Lower lobe of right lung (tissue), 2 donors: ENCODE measurements around the gene RALGPS1. TPM values are rescaled to one million over a fixed set of nuclear protein-coding genes. Genes with fewer than 3 reads are reported as not detected.
A peak's percentile ranks its signal among the peaks of the same experiment; 100 is the strongest.

Source experiments
- ATAC-seq, 2 donors: fragments of 200-7000 bp; cut with Tn5 transposase; one replicate each; pipeline ENCODE4 v1.9.1; 2020 to 2022; ENCODE audit warnings: mild to moderate bottlenecking in 2 of 2, moderate library complexity in 2 of 2
- DNase-seq: peaks from one replicate; pipeline ENCODE4 v3.0.0-alpha.2; 2020
- H3K27ac ChIP-seq: fragments of 200-600 bp; one replicate; pipeline ENCODE4 v1.8.0; 2022
- H3K27me3 ChIP-seq: fragments of 200-600 bp; one replicate; pipeline ENCODE4 v1.8.0; 2022; ENCODE audit warnings: low read depth
- H3K36me3 ChIP-seq: fragments of 200-600 bp; one replicate; pipeline ENCODE4 v1.8.0; 2022; ENCODE audit warnings: mild to moderate bottlenecking
- H3K4me1 ChIP-seq: fragments of 200-600 bp; one replicate; pipeline ENCODE4 v1.8.0; 2022
- H3K4me3 ChIP-seq: fragments of 200-600 bp; one replicate; pipeline ENCODE4 v1.8.0; 2022; ENCODE audit warnings: mild to moderate bottlenecking
- H3K9me3 ChIP-seq: fragments of 200-600 bp; one replicate; pipeline ENCODE4 v1.8.0; 2022
- intact Hi-C: fragments of 100-400 bp; cut with DNase I; formaldehyde crosslinking; loops from one replicate; pipeline ENCODE4 v1.11.0; 2022
- total RNA-seq: library from RNA; stranded (reverse); fragmentation: NEBNext Ultra II Directional; extraction: Animal tissue kit (Norgen Biotek cat#: 25700); gene quantifications from one replicate; pipeline ENCODE4 v1.2.1, GENCODE V29; 2021
- TF ChIP-seq, protein P1 (sequence below): fragments of 200-600 bp; IDR thresholded peaks from one replicate; pipeline ENCODE4 v1.8.0; 2022; ENCODE audit warnings: antibody characterized with exemption, mild to moderate bottlenecking
- donor health status: DM: no; HTN: yes; CAD: no; lungs with severe emphysema.

Gene RALGPS1
- total RNA-seq, 1 donor from 2014 or later, result 17.6 TPM

DNA sequence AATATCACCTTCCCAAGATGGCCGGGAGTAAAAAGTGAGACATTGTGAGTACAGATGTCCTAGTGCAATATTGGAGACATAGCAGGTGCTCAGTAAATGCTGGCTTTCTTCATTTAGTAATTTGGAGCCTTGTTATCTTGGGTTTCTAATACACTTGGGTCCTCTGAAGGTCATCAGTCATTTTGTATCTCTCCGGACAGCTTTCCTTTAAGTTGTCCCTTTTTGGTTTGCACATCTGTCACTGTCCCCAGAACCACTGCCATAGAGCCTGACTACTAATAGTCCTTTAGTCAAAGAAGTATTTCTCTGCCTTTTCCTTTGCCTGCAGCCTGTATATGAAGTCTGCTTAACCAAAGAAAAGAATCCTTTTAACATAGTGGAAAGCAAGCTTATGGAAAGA is 215.7 kb downstream of the RALGPS1 start:
- Histone ChIP-seq H3K4me3 (no peak overlapping the region), H3K9me3 (no peaks in the 10 kb centered on the region), H3K27me3 (no peaks in the 10 kb centered on the region), H3K36me3 (no peaks in the 10 kb centered on the region), H3K4me1 (peaks cover 53% of the 10 kb centered on the region), H3K27ac (no peak overlapping the region)
- no peak for ATAC-seq
- DNase-seq, result no peak
- TF ChIP-seq, protein P1, sequence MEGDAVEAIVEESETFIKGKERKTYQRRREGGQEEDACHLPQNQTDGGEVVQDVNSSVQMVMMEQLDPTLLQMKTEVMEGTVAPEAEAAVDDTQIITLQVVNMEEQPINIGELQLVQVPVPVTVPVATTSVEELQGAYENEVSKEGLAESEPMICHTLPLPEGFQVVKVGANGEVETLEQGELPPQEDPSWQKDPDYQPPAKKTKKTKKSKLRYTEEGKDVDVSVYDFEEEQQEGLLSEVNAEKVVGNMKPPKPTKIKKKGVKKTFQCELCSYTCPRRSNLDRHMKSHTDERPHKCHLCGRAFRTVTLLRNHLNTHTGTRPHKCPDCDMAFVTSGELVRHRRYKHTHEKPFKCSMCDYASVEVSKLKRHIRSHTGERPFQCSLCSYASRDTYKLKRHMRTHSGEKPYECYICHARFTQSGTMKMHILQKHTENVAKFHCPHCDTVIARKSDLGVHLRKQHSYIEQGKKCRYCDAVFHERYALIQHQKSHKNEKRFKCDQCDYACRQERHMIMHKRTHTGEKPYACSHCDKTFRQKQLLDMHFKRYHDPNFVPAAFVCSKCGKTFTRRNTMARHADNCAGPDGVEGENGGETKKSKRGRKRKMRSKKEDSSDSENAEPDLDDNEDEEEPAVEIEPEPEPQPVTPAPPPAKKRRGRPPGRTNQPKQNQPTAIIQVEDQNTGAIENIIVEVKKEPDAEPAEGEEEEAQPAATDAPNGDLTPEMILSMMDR, result no peak
- intact Hi-C loops, result no loop called here

DNA sequence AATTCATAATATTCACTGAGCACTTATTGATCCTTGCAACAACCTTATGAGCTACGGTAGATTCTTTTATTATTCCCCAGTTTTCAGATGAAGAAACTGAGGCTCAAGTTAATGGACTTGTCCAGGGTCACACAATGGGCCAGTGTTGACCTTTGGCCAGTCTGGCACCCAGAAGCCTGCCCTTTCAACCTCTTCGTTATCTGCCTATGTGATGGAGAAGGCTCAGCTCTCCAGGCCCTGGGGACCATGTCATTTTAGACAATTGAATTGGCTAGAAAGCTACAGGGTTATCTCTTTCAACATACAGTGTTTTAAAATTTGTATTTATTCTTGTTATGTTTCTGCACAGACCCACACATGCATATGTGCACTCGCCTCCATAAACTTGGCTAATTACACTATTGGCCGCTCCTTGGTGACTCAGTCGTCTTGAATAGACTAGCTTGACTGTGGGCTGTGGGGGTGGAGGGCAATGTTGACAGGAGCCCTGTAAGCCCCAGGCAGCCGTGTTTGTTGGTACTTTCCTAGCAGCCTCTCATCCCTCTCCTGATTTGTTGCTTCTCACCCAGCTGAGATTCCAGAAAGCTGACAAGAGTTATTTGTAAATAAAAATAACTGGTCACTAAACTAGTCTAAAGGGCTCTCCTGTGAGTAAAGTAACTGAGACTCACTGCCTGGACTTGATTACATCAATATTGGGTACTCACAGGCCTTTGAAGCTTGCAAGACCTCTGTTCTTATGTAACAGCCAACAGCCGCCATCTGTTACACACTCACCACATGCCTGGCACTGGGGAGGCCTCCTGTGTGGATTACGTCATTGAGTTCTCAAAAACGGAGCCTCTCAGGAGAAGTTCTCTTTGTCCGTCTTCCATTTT is 216.3 kb downstream of the RALGPS1 start:
- Histone ChIP-seq H3K27ac (peak overlapping the region; percentile 59), H3K4me1 (peaks cover 57% of the 10 kb centered on the region), H3K4me3 (no peak overlapping the region), H3K36me3 (no peaks in the 10 kb centered on the region), H3K9me3 (no peaks in the 10 kb centered on the region), H3K27me3 (no peaks in the 10 kb centered on the region)
- intact Hi-C loops, result no loop called here
- ATAC-seq (peak; percentile 79 to 87), DNase-seq (peak; percentile 67)
- TF ChIP-seq, protein P1, result no peak

DNA sequence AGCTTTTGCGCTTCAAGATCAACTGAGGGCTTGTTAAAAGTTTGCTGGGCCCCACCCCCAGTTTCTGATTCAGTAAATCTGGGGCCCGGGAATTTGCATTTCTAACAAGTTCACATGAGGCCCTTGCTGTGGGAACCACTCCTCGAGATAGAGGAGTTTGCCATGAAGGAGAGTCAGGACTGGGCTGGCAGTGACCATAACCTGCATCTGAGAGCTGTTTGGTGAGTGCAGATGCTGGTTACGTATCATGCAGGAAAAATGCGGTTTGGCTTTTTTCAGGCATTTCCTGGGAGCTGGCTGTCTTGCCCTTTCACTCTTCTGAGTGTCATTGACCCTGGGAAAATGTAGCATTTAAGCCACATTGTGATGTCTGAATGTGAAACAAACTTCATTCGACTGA is 217.3 kb downstream of the RALGPS1 start:
- TF ChIP-seq, protein P1, result no peak
- Histone ChIP-seq H3K36me3 (no peaks in the 10 kb centered on the region), H3K4me1 (peaks cover 57% of the 10 kb centered on the region), H3K27ac (peak overlapping the region; percentile 59), H3K9me3 (no peaks in the 10 kb centered on the region), H3K27me3 (no peaks in the 10 kb centered on the region), H3K4me3 (no peak overlapping the region)
- ATAC-seq, result no peak
- intact Hi-C loops, result no loop called here
- no peak for DNase-seq

DNA sequence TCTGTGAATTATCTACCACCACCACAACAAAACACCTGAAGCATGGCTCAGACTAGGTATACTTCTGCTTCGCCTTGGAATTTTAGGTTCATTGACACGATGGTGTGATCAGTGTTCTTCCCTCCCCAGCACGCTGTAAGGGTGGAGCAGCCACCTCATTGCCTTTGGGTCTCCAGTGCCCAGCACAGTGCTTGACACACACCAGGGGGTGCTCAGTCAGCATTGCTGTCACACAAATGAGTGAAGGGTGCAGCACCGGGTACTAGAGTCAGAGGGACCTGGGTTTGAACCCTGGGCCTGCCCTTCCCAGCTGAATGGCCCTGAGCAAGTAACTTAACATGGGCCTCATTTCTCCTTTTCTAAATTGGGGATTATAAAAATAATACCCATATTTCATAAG is 217.8 kb downstream of the RALGPS1 start:
- Histone ChIP-seq H3K4me1 (peaks cover 57% of the 10 kb centered on the region), H3K27ac (peak overlapping the region; percentile 76)

DNA sequence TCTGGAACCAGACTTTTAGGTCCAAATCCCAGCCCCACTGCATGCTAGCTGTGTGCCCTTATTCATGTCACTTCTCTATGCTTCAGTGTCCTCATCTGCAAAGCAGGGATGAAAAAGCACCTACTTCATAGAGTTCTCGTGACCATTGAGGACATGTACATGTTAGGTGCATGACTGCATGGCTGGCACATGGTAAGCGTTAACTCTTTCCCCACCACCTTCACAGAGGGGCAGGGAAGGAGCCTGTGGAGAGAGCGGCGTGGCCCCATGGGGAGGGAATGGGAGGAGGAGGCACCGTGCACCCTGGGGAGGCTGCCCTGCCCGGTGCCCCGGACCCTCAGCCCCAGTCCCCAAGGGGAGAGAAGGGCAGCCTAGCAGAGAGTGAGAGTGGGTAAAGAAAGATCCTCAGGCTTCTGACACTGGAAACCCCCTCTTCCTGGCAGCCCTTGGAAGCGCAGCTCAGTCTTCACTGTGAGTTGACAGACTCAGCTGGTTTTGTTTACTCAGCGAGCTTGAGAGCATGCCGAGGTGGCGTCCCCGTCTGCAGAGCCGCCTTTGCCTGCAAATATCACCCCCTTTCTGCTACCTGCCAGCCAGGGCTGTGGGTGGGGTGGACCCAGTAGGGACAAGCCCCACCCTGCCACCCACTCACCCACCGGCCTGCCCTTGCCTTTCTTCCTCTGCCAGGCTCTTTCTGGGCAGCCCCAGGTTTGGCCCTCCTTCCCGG is 218.5 kb downstream of the RALGPS1 start:
- peak; percentile 56 for DNase-seq
- TF ChIP-seq, protein P1, result no peak
- ATAC-seq, result peak; percentile 57 to 73
- Histone ChIP-seq H3K9me3 (no peaks in the 10 kb centered on the region), H3K4me3 (no peak overlapping the region), H3K27ac (peak overlapping the region; percentile 76), H3K36me3 (no peaks in the 10 kb centered on the region), H3K4me1 (peaks cover 57% of the 10 kb centered on the region), H3K27me3 (no peaks in the 10 kb centered on the region)
- intact Hi-C loops, result no loop called here

More for the DNA sequence above, 217.8 kb downstream of the RALGPS1 start:
- intact Hi-C loops, result no loop called here
- H3K4me3 ChIP-seq, result no peak overlapping the region
- TF ChIP-seq, protein P1, result no peak
- no peaks in the 10 kb centered on the region for H3K36me3 ChIP-seq
- ATAC-seq (no peak), DNase-seq (no peak)
- H3K9me3 ChIP-seq, result no peaks in the 10 kb centered on the region
- no peaks in the 10 kb centered on the region for H3K27me3 ChIP-seq
